Stomach (tissue), 4 donors: ENCODE results near the gene EDN3.

ENCODE experiments used
- EP300 ChIP-seq: sonication (generic); formaldehyde crosslinking; IDR thresholded peaks from one replicate; pipeline ENCODE4 v1.6.1; 2017; ENCODE audit warnings: antibody characterized with exemption
- POLR2A ChIP-seq, 4 donors: fragments of 450-650 bp; IDR thresholded peaks; one replicate each; pipeline ENCODE4 v1.6.1; 2016; ENCODE audit warnings: antibody characterized with exemption in 4 of 4, control low read depth in 2 of 4, mild to moderate bottlenecking in 1 of 4, moderate library complexity in 1 of 4
- POLR2AphosphoS5 ChIP-seq, 3 donors: sonication (generic); formaldehyde crosslinking; IDR thresholded peaks; one replicate each; pipeline ENCODE4 v1.6.1; 2016; ENCODE audit warnings: antibody characterized with exemption in 3 of 3
- TF ChIP-seq, protein P1 (sequence below), 7 experiments: fragments of 450-650 bp in 4 of 7; fragments of 200-600 bp in 3 of 7; sonication (generic) in 3 of 7; IDR thresholded peaks; one replicate each; pipeline ENCODE4 v1.5.1; 2016 to 2019; ENCODE audit warnings: antibody characterized with exemption in 7 of 7, control low read depth in 2 of 7, mild to moderate bottlenecking in 1 of 7

DNA sequence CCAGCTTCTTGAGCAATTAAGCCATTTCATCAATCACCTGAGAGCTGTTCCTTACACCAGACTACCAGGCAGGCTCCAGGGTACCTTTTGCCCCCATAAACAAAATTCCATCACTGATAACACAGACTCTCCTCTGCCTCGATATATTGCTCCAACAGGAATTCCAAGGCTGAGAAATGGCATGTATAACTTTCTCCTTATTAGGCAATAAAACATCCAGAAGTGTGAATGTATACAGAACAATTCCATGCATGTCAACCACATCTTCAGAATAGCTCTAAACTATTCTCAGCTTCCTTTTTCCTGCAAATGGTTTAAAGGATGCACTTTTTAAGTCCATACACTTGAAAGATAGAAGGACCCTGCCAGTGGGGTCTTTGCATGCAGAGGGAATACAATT, 73.8 kb downstream of the EDN3 start:
- TF ChIP-seq, protein P1, sequence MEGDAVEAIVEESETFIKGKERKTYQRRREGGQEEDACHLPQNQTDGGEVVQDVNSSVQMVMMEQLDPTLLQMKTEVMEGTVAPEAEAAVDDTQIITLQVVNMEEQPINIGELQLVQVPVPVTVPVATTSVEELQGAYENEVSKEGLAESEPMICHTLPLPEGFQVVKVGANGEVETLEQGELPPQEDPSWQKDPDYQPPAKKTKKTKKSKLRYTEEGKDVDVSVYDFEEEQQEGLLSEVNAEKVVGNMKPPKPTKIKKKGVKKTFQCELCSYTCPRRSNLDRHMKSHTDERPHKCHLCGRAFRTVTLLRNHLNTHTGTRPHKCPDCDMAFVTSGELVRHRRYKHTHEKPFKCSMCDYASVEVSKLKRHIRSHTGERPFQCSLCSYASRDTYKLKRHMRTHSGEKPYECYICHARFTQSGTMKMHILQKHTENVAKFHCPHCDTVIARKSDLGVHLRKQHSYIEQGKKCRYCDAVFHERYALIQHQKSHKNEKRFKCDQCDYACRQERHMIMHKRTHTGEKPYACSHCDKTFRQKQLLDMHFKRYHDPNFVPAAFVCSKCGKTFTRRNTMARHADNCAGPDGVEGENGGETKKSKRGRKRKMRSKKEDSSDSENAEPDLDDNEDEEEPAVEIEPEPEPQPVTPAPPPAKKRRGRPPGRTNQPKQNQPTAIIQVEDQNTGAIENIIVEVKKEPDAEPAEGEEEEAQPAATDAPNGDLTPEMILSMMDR (IDR thresholded peaks at IDR 0.05) = no peak
- TF ChIP-seq EP300 (no peak), POLR2A (IDR thresholded peaks at IDR 0.05) (no peak), POLR2AphosphoS5 (IDR thresholded peaks at IDR 0.05) (no peak)
